NCI-H187 treated with DMSO at 0.1 percent for 48 hours (cell line): ENCODE results near the gene MRPL12.
"Not testable (repeated sequence)": the region's sequence is repeated elsewhere in the genome, so short reads cannot be mapped to it uniquely, and the experiment has no call there.

Experiments
- DNase-seq: peaks from one replicate; lab custom pipeline; 2025; lab: John Stamatoyannopoulos, UW

MRPL12 gene

DNA sequence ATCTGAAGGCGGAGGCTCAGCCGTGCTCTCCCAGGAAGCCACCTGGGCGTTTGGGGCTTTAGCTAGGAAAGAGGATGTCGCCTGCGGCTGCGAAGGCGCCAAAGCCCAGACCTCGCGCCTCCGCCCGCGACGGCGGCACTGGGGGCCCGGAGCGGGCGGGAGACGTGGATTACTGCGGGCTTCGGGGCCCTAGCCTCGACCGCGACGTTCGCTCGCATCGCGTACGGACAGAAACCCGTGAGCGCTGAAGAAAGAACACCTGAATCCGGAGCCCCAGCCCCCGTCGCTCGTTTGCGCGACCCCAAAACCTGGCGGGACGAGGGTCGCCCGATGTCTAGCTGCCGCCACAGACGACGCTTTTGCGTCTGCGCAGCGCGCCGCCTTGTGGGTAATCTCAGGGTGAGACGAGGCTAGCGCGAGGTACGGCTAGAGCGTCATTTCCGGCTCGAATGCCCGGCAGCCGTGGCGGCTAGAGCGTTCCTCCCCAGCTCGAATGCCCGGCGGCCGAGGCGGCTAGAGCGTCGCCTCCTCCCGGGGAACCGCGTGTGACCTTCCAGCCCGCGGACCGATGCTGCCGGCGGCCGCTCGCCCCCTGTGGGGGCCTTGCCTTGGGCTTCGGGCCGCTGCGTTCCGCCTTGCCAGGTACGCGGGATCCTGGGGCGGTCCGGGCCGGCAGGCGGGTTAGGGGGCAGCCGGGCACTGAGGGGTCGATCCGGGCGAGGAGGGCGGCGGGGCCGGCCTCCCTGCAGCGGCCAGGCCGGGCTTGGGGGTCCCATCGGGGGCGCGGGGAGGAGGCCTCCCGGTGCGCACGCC is at the start of gene MRPL12:
MRPL12 (plus strand) TSS at position 434 of the 813 bp plus-strand sequence; CDS start at position 569, 135 bp downstream.
- peak; percentile 61 for DNase-seq

GRCh38 chr17:81655378-81656117 is 47.6 kb upstream of the MRPL12 start:
- DNase-seq, result no peak

DNA sequence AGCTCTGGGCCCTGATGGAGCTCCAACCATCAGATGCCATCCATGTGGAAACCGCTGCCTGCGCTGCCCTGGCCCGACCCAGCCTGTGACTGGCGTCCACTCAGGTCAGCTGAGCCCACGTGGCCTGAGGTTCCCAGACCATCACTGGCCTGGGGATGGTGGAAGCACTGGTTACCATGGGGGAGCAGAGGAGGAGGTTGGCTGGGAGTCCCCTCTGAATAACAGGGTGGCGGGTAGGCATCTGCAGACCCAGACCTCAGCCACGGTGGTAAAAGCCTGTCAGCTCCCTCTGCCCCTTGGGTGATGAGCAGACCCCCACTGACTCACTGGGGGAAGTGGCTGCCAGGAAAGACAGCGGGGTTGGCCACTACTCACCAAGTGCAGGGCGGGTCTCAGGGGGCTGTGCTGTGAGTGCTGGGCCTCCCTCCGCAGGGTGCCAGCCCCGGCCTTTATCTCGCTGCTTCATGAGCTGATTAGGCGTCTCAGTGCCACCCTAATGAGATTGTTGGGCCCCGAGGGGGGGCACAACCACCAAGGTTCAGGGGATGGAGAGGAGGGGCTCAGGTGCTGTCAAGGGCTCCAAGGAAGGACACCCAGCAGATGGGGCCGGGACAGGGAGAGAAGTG is 46.9 kb upstream of the MRPL12 start, which contains the start of gene PDE6G:
PDE6G (minus strand) TSS at position 425 of the 626 bp plus-strand sequence. CDS start 3,237 bp downstream, outside the sequence.
- DNase-seq, result no peak

DNA sequence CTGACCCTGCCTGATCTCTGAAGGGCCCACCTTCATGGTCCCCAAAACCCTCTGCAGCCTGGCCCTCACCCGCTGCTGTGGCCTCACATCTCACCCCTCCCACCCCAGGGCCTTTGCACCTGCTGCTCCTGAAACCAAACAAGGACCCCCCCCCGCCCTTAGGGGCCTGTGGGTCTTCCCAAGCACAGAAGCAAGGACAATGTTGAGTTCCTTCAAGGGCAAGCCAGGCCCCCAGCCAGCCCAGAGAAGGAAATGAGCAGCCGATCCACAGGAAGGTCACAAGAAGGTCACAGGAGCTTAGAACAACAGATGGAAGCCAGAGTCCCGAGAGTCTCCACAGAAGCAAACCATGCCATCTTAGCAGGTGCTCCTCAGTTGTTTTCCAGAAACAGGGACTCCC is 46.3 kb upstream of the MRPL12 start:
- DNase-seq, result no peak

- no peak for DNase-seq
Observed at GRCh38 chr17:81659038-81659437, 44.1 kb upstream of the MRPL12 start.

DNA sequence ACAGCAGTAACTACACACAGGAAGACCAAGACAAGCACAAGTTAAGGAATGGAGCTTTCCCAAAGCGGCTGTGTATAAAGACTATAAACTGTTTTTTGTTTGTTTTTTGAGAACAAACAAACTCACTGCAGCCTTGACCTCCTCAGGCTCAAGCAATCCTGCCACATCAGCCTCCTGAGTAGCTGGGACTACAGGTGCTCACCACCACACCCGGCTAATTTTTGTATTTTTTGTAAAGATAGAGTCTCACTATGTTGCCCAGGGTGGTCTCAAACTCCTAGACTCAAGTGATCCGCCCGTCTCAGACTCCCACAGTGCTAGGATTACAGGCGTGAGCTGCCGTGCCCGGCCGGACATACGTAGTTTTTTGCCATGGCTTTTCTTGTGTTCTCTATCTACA is 42.7 kb upstream of the MRPL12 start:
- DNase-seq, result no peak

DNA sequence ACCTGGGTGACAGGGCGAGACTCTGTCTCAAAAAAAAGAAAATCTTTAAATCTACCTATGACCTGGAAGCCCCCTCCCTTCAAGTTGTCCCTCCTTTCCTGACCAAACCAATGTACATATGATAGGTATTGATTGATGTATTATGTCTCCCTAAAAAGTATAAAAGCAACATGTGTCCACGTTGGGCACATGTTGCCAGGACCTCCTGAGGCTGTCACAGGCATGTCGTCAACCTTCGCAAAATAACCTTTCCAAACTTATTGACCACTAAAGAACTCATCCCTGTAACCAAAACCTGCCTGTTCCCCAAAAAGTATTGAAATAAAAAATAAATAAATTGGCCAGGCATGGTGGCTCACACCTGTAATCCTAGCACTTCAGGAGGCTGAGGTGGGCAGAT is 41.2 kb upstream of the MRPL12 start:
- no peak for DNase-seq

DNA sequence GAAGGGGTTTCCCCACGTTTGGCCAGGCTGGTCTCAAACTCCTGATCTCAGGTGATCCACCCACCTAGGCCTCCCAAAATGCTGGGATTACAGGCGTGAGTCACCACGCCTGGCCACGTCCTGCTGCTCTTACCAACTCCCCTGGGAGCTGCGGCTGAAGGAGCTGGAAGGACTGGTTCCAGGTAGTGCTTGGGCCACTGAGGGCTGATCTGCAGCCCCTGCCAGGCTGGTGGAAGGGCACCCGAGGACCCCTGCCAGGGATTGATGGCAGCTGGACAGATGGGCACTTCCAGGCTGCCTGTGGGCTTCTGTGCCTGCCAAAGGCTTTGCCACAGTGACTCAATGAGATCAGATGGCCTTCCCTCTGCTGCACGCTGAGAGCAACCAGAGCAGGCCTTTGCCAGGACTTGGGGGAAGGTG is 39.1 kb upstream of the MRPL12 start:
- no peak for DNase-seq

GRCh38 chr17:81665205-81666091 is 37.7 kb upstream of the MRPL12 start:
- DNase-seq, result no peak

- DNase-seq, result no peak
Observed at GRCh38 chr17:81666092-81666341, 37.1 kb upstream of the MRPL12 start.

GRCh38 chr17:81666342-81667191 is 36.6 kb upstream of the MRPL12 start, which contains the start of the genes CCDC137 and OXLD1:
TSS of gene CCDC137 (plus strand) at chr17:81666737. CDS start at chr17:81666767, 30 bp downstream.
TSS of gene OXLD1 (minus strand) at chr17:81666605. CDS start at chr17:81666577, 28 bp downstream.
- DNase-seq, result peak; percentile 65

- no peak for DNase-seq
Observed at GRCh38 chr17:81667754-81668153, 35.4 kb upstream of the MRPL12 start.

DNA sequence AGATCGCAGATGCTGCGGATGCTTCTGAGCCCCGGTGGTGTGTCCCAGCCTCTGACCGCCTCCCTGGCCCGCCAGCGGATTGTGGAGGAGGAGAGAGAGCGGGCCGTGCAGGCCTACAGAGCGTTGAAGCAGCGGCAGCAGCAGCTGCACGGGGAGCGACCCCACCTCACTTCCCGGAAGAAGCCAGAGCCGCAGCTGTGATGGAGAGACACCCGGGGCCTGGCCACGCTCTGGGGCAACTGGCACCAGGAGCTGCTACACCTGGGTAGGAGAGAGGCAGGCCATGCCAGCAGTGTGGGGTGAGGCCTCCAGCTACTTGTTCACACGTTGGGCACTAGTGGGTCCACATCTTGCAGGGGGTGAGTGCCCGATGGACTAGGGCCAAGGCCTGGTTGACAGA is 30.7 kb upstream of the MRPL12 start:
- no peak for DNase-seq

DNA sequence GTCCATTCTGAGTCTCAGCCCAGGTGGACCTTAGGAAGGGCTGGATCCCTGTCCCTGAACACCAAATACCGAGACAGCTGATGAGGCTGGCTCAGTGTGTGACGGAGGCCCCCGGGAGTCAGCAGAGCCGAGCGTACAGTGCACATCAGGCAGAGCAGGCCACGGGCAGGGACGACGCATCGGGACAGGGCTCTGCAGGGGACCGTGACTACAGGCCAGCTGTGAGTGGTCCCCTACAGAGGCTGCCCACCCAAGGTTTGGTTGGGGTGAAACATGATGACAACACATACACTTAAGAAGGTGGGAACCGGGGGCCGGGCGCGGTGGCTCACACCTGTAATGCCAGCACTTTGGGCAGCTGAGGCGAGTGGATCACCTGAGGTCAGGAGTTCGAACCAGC is 30.2 kb upstream of the MRPL12 start:
- DNase-seq, result no peak

DNA sequence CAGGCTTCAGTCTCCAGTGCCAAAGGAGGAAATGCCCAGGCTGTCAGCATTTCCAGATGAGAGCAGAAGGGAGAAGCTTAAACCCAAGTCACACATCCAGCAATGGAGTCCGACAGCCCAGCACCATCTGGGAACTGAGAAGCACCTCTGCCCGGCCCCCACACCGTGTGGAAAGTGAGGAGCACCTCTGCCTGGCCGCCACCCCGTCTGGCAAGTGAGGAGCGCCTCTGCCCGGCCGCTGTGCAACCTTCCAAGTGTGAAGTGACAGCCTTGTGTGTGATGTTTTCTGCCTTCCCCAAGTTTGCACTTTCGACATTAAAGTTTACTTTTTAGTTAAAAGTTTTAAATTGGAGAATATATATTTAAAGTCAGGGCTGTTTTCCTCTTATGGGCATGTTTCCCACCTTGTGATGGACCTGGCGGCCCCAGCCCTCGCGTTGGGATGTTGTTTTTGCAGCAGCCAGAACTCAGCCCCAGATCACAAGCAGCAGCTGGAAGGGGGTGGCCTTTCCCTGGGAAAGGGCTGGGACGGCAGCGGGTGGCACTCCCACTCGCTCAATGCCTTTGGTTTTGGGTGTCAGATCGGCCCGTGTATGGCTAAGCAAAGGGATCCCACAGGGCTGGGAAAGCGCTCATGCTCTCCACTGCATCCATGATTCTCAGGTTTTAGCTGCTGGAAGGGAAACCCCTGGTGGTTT is 29.5 kb upstream of the MRPL12 start:
- no peak for DNase-seq

GRCh38 chr17:81675515-81676221 is 27.5 kb upstream of the MRPL12 start:
- not testable (repeated sequence) for DNase-seq

DNA sequence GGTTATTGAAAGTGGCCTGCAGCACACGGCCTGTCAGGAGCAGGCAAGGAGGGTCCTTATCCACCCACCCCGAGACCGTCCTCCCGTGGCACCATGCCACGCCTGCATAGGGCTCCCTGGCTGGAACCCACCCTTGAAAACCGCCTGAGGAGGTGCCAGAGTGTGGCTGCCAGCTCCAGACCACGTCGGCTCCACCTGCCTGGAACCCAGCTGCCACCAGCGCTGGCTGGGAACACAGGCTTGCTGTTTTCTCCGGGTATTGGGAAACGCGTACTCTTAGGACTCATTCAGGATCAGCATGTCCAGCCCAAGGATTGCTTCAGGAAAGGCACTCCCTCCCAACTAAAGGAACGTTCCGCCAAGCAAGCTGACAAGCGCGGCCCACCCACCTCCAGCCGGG is 26.3 kb upstream of the MRPL12 start:
- DNase-seq, result no peak

GRCh38 chr17:81680150-81680549 is 23.0 kb upstream of the MRPL12 start:
- DNase-seq, result no peak

DNA sequence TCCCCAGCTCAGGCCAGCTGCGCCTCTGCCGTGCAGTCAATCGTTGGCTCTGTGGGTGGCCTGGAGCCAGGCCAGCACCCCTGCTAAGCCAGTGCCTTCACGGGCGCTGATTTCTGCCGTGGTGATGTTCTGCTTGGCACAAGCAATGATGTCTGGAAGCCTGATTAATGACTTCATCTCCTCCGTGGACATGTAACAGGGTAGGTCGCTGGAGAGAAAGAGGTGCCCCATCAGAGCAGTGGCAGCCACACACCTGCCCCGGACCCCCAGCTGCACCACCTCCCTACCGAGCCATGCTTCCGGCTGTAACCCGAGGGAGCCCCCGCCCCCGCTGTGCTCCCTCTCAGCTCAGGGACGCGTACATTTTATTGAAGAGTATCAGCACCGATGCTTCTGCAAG is 21.5 kb upstream of the MRPL12 start:
- DNase-seq, result no peak
